C1 segment of cervical spinal cord (tissue), 14 donors: ENCODE results near the gene PPP6R2.
"Not testable (repeated sequence)": the region's sequence is repeated elsewhere in the genome, so short reads cannot be mapped to it uniquely, and the experiment has no call there.

Experiments
- DNase-seq, 14 donors: peaks; one replicate each; lab custom pipeline; 2025; lab: John Stamatoyannopoulos, UW

PPP6R2 gene

DNA sequence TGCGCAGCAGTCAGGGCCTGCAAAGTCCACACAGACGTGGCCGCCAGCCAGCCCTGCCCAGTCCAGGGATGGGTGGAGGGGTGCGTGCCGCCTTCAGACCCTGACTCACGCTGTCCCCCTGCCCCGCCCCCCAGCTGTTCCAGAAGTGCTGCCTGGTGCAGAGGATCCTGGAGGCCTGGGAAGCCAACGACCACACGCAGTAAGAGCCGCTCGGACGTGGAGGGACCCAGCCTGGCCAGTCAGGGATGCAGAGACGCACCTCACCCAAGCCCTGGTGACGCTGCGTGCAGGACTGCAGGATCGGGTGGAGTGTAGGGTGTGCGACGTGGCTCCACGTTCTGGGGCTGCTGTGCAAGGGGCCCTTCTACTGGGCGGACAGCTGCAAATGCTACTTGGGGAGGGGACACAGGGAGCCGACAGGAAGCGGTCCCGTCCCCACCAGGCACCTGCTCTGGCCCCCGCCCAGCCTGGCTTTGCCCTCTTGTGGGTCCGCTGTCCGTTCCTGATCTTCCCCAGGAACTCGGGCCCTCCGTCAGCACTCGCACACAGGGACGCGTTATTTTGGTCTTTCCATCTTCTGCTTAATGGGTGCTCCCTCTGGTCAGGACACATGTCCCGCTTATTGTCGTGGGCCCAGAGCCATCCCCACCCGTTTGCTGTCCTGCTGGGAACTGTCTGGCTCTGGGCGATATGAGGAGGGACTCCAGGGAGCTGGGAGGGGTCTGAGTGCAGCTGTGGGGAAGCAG, 89.2 kb downstream of the PPP6R2 start:
- DNase-seq, result no peak

DNA sequence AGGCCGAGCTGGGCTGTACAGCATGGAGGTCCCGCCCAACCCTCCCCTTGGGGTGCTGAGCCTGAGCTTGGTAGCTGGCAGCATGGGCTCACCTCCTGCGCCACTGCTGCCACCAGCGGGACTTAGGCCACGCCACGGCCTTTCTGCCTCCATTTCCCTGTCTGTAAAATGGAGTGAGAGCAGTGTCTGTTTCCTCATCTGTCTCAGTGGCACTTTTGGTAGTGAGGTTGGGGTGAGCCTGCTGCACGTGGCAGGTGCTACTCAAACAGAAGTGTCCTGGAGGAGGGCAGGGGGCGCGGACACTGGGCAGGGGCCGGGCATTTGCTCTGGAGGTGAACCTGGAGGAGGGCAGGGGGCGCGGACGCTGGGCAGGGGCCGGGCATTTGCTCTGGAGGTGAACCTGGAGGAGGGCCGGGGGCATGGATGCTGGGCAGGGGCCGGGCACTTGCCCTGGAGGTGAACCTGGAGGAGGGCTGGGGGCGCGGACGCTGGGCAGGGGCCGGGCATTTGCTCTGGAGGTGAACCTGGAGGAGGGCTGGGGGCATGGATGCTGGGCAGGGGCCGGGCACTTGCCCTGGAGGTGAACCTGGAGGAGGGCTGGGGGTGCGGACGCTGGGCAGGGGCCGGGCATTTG, 89.9 kb downstream of the PPP6R2 start:
- DNase-seq, result not testable (repeated sequence)

DNA sequence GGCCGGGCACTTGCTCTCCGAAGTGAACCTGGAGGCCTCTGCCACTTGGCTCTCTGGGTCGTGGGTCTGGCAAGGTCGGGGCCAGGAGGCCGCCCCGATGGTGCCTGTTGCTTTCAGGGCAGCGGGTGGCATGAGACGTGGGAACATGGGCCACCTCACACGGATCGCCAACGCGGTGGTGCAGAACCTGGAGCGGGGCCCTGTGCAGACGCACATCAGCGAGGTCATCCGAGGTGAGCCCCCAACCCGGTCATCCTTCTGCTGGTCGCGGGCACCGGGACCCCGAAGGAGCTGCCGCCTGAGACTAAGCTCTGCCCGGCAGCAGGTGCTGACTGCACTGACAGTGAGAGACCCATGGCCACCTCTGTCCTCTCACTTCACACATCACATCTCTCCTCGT, 91.7 kb downstream of the PPP6R2 start:
- DNase-seq, result no peak

DNA sequence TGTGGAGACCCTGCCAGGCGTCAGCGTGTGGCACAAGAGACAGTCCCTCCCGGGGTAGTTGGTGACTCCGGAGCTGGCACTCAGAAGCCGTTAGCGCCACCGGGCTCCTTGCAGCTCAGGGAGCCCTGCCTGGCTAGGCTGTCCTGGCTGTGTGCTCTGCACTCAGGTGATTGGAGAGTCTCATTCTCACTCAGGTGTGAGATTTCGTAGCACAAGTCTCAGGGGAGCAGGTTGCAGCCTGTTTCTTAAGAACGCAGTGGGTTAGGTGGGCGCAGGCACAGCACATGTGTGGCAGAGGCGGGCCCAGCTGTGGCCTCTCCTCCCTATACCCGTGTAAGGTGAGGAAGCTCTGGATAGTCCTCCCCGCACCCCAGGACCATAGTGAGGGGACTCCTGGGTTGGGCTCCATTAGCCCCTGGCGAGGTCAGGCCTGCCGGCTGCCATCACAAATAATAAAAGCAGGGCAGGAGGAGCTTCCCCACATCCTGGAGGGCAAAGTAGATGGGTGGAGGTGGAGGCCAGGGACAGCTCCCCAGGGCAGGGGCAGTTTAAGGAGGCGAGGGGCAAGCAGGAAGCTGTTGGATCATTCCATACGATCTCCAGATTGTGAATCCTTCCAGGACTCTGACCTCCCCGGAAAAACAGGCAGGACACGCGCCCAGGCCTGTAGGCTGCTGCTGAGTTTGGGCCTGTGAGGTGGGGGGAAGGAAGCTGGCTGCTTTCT, 92.3 kb downstream of the PPP6R2 start:
- no peak for DNase-seq

DNA sequence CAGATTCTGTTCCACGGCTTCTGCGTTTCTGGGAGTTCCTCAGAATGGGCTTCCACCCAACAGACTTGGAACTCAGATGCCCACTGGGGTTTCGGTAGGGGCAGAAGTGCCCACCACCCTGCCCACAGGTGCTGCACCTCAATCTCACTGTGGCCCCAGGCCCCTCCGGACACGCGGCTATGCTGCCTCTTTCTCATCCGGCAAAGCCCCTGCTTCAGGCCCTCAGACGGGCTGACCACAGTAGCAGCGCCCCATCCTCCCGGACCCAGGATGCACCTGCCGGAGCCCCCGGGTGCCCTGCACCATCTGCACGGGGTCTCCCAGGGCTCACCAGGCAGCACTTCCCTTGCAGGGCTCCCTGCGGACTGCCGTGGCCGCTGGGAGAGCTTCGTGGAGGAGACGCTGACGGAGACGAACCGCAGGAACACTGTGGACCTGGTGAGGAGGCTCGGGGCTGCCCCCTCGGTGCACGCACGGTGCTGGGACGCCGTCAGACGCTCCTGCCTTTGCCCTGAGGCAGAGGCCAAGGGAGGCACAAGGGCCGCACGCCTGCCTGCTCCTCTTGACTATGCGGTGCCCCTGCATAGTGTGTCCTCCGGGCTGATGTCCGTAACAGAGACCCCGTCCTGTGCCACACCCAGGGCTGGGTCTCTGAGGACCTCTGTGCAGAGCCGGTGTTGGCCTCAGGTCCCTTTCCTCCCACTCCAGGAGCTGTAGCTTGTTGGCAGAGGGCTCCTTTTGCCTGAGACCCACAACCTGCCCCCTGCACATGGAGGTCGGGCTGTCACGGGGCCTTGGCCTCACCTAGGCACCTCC, 93.1 kb downstream of the PPP6R2 start:
- DNase-seq, result no peak

DNA sequence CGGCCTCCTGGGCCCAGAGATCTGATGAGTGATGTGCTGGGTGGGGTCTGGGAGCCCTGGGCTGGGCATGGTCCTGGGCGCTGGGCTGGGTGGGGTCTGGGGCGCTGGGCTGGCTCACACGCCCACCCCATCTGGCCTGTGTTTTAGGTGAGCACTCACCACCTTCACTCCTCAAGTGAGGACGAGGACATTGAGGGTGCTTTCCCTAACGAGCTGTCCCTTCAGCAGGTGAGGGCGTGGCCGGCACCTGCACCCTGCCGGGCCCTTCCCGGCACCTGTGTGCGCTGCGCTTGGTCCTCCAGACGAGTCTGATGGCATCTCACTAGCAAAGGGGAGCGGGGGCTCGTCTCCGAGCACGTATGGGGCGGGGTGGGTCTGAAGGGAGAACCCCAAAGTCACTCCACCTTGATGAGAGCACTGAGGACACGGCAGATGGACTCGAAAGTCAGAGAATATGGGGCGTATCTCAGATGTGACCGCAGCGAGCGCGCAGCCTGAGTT, 93.8 kb downstream of the PPP6R2 start:
- no peak for DNase-seq

DNA sequence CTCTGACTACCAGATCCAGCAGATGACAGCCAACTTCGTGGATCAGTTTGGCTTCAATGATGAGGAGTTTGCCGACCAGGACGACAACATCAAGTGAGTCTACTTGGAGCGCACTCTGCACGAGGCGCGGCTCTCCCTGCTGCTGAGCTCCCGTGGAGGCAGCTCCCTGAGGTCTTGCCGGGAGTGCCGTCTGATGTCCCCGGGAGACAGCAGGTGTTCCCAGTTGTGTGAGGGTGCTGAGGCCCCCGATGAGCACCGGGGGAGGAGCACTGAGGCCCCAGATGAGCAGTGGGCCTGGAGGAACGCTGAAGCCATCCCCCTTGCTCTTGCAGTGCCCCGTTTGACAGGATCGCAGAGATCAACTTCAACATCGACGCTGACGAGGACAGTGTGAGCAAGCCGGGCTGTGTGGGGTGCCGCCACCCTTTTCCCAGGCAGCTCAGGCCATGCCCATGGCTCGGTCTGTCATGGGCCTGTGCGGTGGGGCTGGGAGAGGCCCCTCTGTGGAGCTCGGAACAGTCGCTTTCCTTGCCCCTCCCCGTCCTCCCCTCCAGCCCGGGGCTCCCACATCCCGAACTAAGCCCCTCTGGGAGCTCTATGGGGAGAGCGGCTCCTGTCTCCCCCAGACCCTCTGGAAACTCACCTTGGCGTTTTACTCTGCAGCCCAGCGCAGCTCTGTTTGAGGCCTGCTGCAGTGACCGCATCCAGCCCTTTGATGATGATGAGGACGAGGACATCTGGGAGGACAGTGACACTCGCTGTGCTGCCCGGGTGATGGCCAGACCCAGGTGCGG, 94.6 kb downstream of the PPP6R2 start:
- no peak for DNase-seq

DNA sequence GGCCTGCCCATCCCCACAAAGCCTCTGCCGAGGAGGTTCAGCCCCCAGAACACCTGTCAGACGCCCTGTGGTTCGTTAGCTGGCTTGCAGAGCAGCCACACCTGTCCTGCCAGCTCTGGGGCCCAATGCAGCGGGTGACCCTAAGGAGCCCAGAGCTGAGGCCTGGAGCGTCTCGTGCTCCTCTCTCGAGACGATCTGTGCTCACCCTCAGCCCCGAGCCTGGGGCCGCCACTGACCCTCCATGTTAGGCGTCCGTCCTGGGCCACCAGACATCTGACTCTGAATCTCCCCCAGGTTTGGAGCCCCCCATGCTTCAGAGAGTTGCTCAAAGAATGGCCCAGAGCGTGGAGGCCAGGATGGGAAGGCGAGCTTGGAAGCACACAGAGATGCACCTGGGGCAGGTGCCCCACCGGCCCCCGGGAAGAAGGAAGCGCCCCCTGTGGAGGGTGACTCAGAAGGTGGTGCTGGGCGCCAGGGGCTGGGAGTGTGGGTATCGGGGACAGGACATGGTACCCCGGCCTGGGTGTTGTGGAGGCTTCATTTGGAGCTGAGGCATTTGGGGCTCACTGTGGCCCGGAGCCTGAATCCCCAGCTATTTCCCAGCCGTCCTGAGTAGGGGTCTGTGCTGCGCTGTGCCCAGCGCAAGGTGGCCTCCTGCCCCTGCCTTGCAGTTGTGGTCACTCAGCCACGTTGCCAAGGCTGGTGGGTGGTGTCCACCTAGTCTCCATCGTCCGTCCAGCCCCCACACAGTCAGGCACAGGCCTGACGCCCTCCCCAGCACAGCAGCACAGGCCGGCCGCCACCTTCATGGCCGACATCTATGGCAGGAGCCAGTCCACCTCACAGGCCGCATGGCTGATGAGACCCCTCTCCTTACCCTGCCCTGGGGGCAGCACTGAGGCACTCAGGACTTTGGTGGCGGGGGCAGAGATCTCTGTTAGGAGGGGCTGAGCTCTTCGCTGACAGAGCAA, 95.5 kb downstream of the PPP6R2 start:
- no peak for DNase-seq

DNA sequence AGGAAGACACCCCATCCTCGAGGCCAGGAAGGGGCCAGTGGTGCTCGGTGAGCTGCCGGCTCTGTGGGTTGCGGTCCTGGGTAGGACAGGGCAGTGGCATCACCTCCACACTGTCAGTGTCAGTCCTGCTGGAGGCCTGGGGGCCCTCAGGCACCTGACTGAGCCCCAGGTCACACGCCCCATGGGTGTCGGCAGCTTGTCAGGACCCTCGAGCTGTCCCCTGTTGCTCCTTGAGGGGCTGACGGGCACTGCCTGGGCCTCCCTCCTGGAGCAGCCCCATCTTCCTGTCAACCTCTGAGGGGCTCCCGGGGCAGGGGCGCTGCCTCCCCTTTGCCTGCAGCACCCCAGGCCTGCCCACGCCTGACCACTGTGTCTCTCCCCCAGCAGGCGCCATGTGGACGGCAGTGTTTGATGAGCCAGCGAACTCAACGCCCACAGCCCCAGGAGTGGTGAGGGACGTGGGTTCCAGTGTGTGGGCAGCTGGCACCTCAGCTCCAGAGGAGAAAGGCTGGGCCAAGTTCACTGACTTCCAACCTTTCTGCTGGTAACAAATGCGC, 96.3 kb downstream of the PPP6R2 start:
- no peak for DNase-seq

DNA sequence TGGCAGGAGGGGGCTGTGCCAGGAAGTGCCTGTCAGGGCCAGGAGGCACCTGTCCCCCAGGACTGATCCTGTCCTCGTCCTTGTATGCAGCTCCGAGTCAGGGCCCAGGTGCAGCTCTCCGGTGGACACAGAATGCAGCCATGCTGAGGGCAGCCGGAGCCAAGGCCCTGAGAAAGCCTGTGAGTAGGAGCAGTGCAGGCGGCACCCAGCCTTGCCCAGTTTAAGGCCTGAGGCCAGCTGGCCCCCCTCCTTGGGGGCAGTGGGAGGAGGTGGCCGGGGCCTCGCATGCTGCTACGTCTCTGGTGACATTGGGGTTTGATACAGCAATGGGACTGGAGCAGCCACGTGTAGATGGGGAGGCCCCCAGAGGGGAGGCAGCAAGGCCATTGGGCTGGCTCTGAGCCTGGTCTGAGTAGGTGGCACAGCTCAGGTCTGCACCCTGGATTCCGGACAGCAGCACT, 96.8 kb downstream of the PPP6R2 start:
- no peak for DNase-seq

DNA sequence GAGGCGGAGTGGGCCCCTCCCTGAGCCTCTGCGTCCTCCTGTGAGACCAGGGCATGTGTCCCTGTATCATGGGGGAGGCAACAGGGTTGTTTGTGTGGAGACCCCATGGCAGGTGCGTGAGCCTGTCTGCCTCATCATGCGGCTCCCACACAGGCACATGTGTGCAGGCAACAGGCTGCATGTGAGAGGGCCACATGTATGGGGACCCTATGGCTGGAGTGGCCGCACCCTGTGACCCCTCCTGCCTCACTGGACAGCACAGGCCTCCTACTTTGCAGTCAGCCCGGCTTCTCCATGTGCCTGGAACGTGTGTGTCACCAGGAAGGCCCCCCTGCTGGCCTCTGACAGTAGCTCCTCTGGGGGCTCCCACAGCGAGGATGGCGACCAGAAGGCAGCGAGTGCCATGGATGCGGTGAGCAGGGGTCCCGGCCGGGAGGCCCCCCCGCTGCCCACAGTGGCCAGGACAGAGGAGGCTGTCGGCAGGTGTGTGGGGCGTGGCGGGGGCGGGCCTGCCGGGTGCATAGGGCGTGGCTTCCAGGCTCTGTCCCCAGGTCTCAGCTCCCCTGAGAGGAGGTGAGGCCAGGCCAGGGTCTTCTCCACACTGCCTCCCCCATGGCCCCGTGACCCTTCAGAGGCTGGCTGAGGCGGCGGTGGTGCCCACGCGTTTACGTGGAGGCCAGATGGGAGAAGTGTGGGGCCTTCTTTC, 97.6 kb downstream of the PPP6R2 start:
- DNase-seq, result no peak

DNA sequence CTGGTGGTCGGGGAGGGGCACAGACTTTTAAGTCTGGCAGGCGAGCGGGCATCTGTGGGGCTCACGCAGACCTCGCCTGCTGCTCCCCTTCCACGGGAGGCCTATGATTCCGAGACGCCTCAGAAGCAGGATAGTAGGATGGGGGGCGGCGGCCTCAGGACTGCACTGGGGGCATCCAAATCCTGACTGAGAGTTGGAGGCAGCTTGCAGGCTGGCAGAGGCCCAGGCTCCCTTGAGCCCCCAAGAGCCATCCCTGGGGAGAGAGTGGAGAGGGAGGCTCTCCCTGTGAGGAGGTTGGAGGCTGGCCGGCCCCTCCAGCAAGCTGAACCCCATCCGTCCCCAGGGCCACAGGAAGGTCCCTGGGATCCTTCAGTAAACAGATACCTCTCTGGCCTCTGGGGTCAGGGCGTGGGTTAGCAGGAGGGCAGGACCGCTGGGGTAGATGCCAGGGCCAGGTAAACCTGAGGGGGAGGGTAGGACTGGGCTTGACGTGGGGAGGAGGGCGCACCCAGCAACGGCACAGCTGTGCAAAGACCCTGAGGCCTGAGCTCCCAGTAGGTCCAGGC, 98.4 kb downstream of the PPP6R2 start:
- no peak for DNase-seq

DNA sequence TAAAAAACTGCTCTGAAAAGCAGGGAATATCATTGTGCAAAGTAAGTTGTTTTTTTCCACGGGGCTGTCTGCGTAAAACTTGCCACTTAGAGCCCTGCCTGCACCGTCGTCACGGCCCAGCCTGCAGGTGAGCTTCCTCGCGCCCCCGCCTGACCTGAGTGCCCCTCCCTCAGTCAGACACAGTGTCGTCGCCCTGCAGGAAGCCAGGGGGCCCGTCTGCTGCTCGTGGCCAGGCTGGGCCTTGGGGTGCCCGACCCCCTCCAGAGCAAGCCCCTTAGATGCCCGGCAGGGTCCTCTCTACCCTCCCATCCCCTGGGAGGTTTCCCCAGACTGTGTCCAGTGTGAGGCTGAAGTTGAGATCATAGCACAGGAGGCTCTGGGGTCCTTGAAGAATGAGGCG, 100.1 kb downstream of the PPP6R2 start:
- DNase-seq, result no peak

DNA sequence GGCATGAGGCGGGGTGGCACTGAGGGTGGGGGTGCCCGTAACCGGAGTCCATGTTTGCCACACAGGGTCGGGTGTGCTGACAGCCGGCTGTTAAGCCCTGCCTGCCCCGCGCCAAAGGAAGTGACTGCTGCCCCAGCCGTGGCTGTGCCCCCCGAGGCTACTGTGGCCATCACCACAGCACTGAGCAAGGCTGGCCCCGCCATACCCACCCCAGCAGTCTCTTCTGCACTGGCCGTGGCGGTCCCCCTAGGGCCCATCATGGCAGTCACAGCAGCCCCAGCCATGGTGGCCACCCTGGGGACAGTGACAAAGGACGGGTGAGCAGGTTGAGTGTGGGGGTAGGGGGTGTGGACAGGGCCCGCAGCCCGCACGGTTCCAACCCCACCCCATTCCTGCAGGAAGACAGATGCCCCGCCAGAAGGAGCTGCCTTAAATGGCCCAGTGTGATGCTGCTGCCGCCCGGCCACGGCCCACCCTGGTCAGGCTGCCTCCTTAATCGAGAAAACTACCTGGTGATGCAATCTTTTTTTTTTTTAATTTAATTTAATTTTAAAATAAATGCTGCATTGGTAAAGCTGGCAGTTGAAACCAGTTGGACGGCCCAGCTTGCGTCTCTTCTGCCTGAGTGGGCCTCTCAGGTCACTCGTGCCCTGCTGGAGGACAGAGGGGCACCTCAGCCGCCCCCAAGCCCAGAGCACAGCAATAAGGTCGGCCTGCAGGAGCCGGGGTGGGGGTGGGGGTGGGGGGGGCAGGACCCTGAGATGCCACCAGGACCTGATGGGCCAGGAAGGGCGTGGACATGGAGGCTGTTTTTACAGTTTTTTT, 100.9 kb downstream of the PPP6R2 start:
- DNase-seq, result no peak

DNA sequence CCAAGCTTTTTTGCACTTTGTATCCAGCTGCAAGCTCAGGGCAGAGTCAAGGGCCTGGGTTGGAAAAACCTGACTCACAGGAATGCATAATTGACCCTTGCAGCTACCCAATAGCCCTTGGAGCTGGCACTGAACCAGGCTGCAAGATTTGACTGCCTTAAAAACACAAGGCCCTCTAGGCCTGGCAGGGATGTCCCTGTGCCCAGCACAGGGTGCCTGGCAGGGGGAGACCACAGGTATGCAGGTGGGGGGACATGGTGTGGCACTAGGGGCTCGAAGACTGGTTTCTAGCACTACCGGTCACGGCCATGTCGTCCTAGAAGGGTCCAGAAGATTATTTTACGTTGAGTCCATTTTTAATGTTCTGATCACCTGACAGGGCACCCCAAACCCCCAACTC, 101.5 kb downstream of the PPP6R2 start:
- no peak for DNase-seq

DNA sequence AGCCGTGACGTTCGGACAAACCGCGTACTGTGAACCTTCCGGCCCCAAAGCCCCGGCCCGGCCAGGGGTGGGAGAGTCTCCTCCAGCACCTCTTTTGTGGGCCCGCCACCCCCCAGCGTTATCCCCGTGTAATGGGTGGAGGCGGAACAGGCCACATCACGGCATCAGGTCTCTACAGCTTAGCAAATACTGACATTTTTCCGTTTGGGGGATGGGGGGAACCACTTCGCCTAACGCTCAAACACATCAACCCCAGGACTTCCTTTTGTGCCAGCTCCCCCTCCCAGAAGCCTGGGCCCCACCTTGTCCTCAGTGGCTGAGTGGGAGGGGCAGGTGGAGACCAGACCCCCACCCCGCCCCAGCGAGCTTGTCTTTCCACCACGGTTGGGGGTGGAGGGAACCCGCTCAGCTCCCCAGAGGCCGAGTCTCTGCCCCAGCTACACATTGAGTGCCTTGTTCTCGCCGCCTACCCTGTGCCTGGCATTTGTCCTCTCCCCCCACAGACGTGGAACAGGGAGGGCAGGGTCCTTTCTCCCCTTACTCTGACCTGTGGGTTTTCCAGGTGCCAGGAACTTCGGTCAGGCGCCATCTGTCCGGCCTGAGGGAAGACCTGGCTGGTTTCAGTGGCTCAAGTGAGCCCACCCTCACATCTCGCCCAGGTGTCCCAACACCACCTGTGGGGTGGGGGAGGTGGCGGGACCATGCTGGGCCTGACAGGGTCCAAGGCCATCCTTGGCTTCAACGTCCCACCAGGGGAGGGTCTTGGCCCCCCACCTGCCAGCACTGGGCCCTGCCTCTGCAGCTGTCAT, 102.1 kb downstream of the PPP6R2 start:
- no peak for DNase-seq
